Epithelial cell of proximal tubule (primary cell): ENCODE measurements around the gene ZNF836. TPM values are rescaled to one million over a fixed set of nuclear protein-coding genes. Genes with fewer than 3 reads are reported as not detected.

Experiments used
- DNase-seq: peaks from one replicate; pipeline ENCODE4 v3.0.0-alpha.2; 2011; ENCODE audit warnings: low read depth
- H3K4me3 ChIP-seq: 2 replicates; pipeline ENCODE4 v1.5.1; 2011; ENCODE audit warnings: low read depth, mild to moderate bottlenecking, low read length
- CTCF ChIP-seq: conservative IDR thresholded peaks from 2 replicates; pipeline ENCODE4 v1.5.1; 2012; ENCODE audit warnings: low read depth, mild to moderate bottlenecking, low read length
- total RNA-seq: library from RNA; depleted of rRNA; stranded (reverse); fragments of >200 nt; gene quantifications from 2 replicates; pipeline ENCODE4 v1.2.3, GENCODE V29; 2015

ZNF836 gene
- total RNA-seq, 1 donor from 2014 or later: 6.8 TPM

GRCh38 chr19:52155596-52156359 lies 15.6 kb downstream of the ZNF836 start:
- no peak for TF ChIP-seq CTCF
- DNase-seq: no peak
- H3K4me3 ChIP-seq: no peak overlapping the region

- no peak overlapping the region for H3K4me3 ChIP-seq
- no peak for DNase-seq
- TF ChIP-seq CTCF: no peak
Observed at GRCh38 chr19:52148256-52148655, 23.2 kb downstream of the ZNF836 start.

GRCh38 chr19:52142001-52142595 lies 29.3 kb downstream of the ZNF836 start:
- DNase-seq: no peak
- no peak for TF ChIP-seq CTCF
- no peak overlapping the region for H3K4me3 ChIP-seq

- DNase-seq: no peak
- no peak for TF ChIP-seq CTCF
- H3K4me3 ChIP-seq: no peak overlapping the region
Observed at GRCh38 chr19:52141203-52141602, 30.2 kb downstream of the ZNF836 start.

GRCh38 chr19:52140032-52140710 lies 31.2 kb downstream of the ZNF836 start:
- H3K4me3 ChIP-seq: peak overlapping the region; percentile 97
- DNase-seq: no peak
- TF ChIP-seq CTCF: no peak

- TF ChIP-seq CTCF: peak; percentile 71
- DNase-seq: peak; percentile 57
Observed at GRCh38 chr19:52139252-52140031, 32.0 kb downstream of the ZNF836 start, which contains the start of gene ZNF616. TSS of gene ZNF616 (minus strand) at chr19:52139938. CDS start at chr19:52130512, 9,426 bp downstream.

More at GRCh38 chr19:52139252-52140031, 32.0 kb downstream of the ZNF836 start, which contains the start of gene ZNF616:
- peak within 1 kb of the TSS; percentile 97 for H3K4me3 ChIP-seq
